Hematopoietic multipotent progenitor cell treated with erythropoietin and hydrocortisone succinate and interleukin-3 and kit ligand, for 17 days (in vitro differentiated cells): ENCODE data around the gene P2RY13.

Experiments
- DNase-seq: peaks from one replicate; pipeline ENCODE4 v3.0.0-alpha.2; 2015; ENCODE audit warnings: low spot score

The P2RY13 gene

DNA sequence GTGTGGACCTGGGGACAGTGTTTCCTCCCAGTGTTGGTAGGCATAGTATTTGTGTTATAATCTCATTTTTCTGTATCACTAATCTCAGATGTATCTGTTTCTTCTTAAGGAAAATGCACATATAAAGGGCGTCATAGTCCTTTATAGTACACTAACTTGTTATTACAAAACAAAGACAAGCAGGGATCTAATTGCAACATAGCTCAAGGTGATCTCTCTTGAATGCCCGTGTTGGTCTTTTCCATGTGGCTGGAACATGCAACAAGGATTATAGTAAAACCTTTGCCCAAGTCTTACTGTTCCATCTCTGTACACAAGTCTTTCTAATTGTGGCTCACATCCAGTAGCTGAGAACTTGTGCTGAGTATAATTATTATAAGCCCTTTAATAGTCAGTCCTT lies 9.2 kb downstream of the P2RY13 start:
- no peak for DNase-seq

- DNase-seq = no peak
Measured at GRCh38 chr3:151319628-151320027, 9.7 kb downstream of the P2RY13 start.

- DNase-seq = no peak
Measured at GRCh38 chr3:151318991-151319390, 10.4 kb downstream of the P2RY13 start.

DNA sequence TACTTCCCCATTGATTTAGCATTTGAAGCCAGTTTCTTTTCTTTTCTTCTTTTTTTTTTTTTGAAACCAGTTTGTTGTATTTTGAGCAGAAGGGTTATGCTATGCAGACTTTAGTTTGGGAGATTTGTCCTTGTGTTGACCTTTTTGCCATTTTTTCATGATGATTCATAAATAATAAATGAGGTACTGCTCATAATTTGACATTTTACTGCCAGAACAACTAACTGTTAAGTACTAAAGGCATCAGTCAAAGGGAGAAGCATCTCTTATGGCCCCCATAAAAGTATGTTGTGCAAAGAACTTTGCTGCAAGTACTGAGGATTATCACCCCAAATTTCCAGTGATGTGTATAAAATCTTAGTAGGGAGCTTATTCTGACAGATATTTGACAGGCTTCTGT lies 11.0 kb downstream of the P2RY13 start:
- DNase-seq = no peak

DNA sequence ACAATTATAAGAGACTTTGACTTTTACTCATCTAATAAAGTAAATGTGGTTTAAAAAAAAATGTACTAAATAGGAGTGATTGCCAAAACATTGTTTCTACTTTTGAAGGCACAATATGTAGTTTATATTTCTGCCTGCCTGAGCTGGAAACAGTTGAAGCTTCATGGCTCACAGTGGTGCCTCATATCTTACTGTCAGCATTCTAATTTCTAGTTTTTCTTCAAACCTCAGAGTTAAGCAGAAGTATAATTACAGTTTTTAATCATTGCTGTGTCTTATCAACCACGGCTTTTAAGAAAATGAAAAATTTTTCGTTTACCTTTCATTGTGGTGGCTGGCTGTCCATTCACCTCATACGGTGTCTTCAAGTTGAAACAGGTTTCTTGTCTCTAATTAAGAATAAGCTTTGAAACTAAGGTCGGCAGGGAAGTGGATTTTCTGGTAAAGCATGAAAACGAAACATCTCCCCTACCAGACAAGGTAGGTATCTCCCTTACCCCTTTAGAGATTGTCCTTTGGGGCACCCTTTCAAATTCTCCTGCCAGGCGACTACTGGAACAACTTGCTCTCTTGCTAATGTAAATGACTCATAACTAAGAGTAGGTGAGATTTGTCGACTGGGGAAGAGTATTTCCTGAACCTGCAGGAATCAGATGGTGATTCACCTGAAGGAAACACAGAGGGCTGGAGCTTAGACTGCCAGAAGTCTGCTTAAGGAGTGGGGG lies 12.9 kb downstream of the P2RY13 start, which contains the start of gene GPR87:
Gene GPR87 (minus strand): TSS at position 554 of the 725 bp plus-strand sequence. CDS start 16,720 bp downstream, outside the sequence.
- DNase-seq = no peak

GRCh38 chr3:151315846-151316245 lies 13.5 kb downstream of the P2RY13 start:
- no peak for DNase-seq

- DNase-seq = no peak
Measured at GRCh38 chr3:151315136-151315535, 14.2 kb downstream of the P2RY13 start.

GRCh38 chr3:151314593-151314992 lies 14.8 kb downstream of the P2RY13 start:
- DNase-seq = no peak

GRCh38 chr3:151314137-151314536 lies 15.2 kb downstream of the P2RY13 start:
- DNase-seq = no peak

DNA sequence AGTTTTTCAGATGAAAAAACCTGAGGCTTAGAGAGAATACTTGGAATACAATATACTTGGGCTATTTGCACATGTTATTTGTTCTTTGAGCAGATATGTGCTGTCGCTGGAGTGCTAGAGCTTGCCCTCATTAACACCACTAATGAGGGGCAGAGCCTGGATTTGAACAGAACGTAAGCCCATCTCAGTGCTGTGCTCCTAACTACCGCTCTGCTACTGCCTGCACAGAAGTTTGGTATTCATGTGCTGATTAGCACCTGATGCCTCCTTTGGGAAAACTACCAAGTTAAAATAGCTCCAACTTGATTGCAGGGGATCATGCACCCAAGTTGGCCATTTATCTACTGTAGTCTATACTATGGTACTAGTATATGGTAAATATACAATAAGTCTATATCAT lies 16.4 kb downstream of the P2RY13 start:
- no peak for DNase-seq

GRCh38 chr3:151309566-151309965 lies 19.8 kb downstream of the P2RY13 start:
- DNase-seq = no peak

DNA sequence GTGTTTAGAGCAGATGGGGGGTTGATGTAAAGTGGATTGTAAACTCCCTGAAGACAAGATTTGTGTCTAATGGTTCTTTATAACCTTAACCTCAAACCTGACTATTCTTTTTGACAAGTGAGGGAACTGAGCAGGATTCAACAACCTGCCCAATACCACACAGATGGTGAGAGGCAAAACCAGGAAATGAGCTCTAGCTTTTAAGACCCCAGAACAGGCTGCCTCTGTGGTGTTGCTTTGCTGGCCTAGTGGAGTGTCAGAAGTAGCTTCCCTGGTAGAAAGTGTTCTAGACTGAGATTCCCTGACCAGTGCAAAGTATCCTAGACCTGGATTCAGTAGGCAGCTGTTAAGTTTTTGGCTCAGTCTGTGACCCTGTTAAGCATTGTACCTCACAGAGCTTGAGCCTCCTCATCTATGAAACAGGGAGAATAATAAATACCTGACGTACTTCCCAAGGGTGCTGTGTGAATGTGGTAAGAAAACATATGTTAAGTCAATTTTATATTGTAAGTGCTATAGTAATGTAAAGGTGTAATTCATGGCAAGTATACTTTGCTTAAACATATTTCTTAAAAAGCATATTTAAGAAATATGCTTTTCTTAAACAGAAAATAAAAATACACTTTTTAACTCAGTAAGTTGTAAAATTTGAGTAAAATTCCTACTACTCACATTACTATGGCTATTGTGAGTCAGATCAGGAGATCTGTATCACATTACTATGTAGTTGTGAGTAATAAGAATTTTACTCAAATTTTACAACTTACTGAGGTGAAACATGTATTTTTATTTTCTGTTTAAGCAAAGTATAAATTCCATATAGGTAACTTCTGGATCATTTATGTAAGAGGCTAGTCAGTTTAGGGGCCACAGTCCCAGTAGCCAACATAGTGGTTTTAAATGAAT lies 21.5 kb downstream of the P2RY13 start:
- DNase-seq = no peak

DNA sequence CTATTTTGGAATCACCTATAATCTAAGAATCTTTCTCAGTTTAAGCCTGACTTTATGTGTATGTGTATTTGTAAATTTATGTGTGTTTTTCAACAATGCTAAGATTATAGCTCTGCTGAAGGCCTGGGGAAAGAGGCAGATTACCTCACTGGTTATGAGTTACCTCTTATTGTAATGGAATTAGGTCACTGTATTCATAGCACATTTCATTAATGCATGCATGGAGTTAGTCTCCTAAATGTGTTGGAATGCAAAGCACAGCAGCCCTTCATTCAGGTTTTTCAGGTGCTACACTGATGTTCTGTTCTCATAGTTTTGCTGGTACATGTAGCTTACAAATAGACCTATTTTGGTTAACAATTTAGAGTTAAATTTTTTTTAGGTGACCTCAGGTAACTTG lies 22.2 kb downstream of the P2RY13 start:
- no peak for DNase-seq

DNA sequence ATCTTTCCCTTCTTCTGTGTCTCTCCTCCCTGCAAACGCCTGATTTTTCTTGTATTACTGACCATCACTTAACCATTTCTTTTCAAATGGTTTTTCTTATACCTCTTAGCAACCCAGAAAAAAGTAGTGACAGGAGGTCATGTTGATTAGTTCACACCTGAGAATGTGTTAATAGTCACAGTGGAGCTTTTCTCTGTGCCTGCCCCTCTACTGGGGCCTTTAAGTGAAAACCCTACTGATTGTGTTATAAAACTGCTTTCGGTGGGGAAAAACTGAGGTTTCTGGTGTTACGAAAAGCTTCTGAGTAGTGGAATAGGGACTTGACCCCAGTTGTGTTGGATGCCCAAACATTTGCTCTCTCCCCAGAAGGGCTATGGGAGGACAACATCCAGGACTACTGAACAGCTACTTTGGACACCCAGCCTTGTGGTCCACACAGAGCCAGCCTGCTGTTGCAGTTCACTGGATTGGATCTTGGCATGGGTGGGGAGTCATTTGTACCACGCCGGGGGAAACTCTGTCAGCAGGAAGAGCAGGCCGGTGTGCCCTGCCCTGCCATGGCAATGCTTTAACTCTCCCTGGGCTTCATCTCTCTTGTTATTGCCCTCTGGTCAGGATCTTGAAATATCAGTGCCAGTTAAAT lies 23.1 kb downstream of the P2RY13 start:
- DNase-seq = no peak

DNA sequence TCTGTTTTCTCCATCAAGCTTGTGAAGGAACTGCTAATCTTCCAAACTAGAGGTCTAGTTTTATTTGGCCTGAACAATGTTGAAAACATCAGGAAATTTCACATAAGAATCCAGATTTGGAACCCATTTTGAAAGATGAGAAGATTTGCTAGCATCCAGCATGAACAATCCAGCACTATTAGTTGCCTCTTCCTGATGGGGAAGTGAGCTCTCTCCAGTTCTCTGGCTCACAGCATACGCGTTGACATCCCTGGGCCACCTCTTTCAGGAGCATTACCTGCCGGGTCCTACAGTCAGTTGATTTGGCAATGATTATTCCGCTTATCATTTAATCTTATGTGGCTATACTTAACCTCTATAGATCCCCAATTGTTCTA lies 23.6 kb downstream of the P2RY13 start:
- DNase-seq = no peak

DNA sequence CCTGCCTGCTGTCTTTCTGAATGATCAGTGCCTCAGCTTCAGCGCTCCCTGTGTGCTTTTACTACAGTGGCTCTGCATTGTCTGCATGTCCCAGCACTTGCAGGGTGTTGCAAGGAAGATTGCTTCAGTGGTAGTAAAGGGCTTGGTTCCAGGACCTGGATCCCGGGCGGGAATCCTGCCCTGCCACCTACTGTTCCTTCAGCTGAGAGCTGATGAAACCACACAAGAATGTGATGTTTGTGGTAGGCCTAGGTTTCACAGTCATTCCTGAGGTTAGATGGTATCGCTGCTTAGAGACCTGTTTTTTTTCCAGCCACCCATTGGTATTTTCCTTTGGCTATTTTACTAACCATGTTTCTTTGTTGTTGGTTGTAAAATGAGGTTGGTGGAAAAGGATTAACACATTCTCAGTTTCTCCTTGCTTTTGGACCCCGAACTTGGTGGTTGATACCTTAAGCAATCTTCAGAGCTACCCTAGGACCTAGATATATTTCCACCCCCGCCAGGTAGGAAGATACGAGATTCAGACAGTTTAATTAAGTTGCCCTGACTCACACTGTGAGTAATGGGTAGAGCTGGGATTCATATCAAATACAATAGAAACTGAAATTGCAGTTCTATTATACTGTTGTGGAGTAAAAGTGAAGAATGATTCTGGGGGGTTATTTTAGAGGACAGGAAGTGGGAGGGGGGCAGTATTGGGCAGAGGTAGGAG lies 24.1 kb downstream of the P2RY13 start:
- no peak for DNase-seq

DNA sequence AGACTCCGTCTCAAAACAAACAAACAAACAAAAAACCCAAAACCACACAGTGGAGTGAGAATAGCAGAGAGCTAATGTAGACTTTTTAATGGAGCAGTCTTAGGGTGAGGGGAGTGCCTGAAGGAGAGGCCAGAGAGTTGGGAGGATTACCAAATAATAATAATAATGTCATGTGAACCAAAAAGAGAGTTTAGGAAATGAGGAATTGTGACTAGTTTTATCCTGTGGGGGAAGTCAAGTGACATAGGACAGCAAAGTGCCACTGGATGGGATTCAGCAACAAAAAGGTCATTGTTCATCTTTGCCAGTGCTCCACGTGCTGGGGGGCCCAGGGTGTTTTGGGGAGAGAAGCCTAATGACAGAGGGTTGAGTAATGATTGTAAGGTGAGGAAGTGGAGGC lies 25.6 kb downstream of the P2RY13 start:
- DNase-seq = no peak

- no peak for DNase-seq
Measured at GRCh38 chr3:151301787-151302186, 27.6 kb downstream of the P2RY13 start.

- no peak for DNase-seq
Measured at GRCh38 chr3:151300539-151300938, 28.8 kb downstream of the P2RY13 start.

GRCh38 chr3:151299006-151299405 lies 30.3 kb downstream of the P2RY13 start:
- DNase-seq = no peak

DNA sequence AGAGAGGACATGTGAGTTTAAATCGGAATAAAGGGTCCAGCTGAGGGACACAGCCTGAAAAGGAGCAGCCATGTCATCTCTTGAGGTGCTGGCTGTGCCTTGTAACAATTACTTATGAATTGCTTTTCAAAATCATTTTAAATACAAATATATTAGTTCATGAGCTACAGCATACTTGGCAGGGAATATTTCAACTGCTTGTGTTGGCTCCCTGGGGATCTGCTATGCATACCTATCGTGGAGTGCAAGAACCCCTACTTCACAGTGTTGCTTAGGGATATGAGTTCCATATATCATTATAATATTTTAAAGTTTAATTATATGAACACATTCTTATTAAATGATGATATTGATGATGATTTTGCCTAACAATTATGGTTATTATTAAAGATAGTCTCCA lies 31.9 kb downstream of the P2RY13 start:
- DNase-seq = no peak

DNA sequence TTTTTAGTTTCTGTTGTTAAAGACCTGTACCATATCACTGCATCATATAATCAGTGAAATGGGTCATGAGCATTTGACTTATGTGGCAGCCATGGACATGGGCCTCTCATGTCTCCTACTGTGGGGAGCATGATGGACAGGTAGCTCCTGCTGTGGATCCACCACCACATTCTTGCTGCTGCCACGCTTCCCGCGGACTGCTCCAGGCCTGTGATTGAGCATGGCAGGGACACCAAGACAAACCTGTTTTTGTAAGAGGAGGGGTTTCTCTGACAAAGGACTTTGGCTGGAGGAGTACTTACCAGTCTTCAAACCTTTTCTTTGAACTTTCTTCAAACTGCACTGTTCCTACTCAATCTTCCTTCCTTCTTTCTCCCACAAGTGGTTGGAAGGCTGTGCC lies 33.1 kb downstream of the P2RY13 start:
- DNase-seq = no peak
